ES-I3 (cell line): ENCODE results near the gene DHX35.

Experiments used
- H3K36me3 ChIP-seq: 2 replicates; pipeline ENCODE4 v1.6.1; 2013; ENCODE audit warnings: mild to moderate bottlenecking, low read length, control low read depth, moderate library complexity; ENCODE audit not compliant: insufficient read depth
- H3K4me1 ChIP-seq: 2 replicates; pipeline ENCODE4 v1.6.1; 2013; ENCODE audit warnings: mild to moderate bottlenecking, control low read depth, low read length; ENCODE audit not compliant: insufficient read depth
- H3K9ac ChIP-seq: 2 replicates; pipeline ENCODE4 v1.6.1; 2013; ENCODE audit warnings: low read depth, mild to moderate bottlenecking, low read length, moderate library complexity
- H3K9me3 ChIP-seq: 2 replicates; pipeline ENCODE4 v1.6.1; 2013; ENCODE audit warnings: mild to moderate bottlenecking, low read length, moderate library complexity; ENCODE audit not compliant: control insufficient read depth, insufficient read depth

DHX35 gene

GRCh38 chr20:39038495-39038894 is 76.4 kb downstream of the DHX35 start:
- peaks cover 8% of the 10 kb centered on the region for H3K36me3 ChIP-seq
- no peaks in the 10 kb centered on the region for H3K4me1 ChIP-seq
- no peaks in the 10 kb centered on the region for H3K9me3 ChIP-seq
- no peak overlapping the region for H3K9ac ChIP-seq

GRCh38 chr20:39039261-39039660 is 77.1 kb downstream of the DHX35 start:
- no peaks in the 10 kb centered on the region for H3K4me1 ChIP-seq
- H3K9ac ChIP-seq, result no peak overlapping the region
- H3K36me3 ChIP-seq, result peaks cover 4% of the 10 kb centered on the region
- no peaks in the 10 kb centered on the region for H3K9me3 ChIP-seq

- Histone ChIP-seq H3K36me3 (peaks cover 4% of the 10 kb centered on the region), H3K4me1 (no peaks in the 10 kb centered on the region), H3K9ac (no peak overlapping the region), H3K9me3 (no peaks in the 10 kb centered on the region)
Observed at GRCh38 chr20:39040116-39040515, 78.0 kb downstream of the DHX35 start.

- peaks cover 4% of the 10 kb centered on the region; the same call in 1 of the 2 replicates for H3K36me3 ChIP-seq
- H3K4me1 ChIP-seq, result no peaks in the 10 kb centered on the region
- H3K9ac ChIP-seq, result no peak overlapping the region
- no peaks in the 10 kb centered on the region for H3K9me3 ChIP-seq
Observed at GRCh38 chr20:39041067-39041466, 78.9 kb downstream of the DHX35 start.

- Histone ChIP-seq H3K9me3 (no peaks in the 10 kb centered on the region), H3K36me3 (peaks cover 4% of the 10 kb centered on the region; the same call in 1 of the 2 replicates), H3K4me1 (no peaks in the 10 kb centered on the region), H3K9ac (no peak overlapping the region)
Observed at GRCh38 chr20:39042279-39043150, 80.4 kb downstream of the DHX35 start.

- H3K9me3 ChIP-seq, result no peaks in the 10 kb centered on the region
- H3K36me3 ChIP-seq, result no peaks in the 10 kb centered on the region
- no peak overlapping the region for H3K9ac ChIP-seq
- H3K4me1 ChIP-seq, result no peaks in the 10 kb centered on the region
Observed at GRCh38 chr20:39044501-39044900, 82.4 kb downstream of the DHX35 start.

GRCh38 chr20:39045676-39046075 is 83.5 kb downstream of the DHX35 start:
- Histone ChIP-seq H3K9me3 (no peaks in the 10 kb centered on the region), H3K36me3 (no peaks in the 10 kb centered on the region), H3K4me1 (no peaks in the 10 kb centered on the region), H3K9ac (no peak overlapping the region)

- Histone ChIP-seq H3K36me3 (no peaks in the 10 kb centered on the region), H3K9ac (no peak overlapping the region), H3K9me3 (no peaks in the 10 kb centered on the region), H3K4me1 (no peaks in the 10 kb centered on the region)
Observed at GRCh38 chr20:39047417-39047985, 85.4 kb downstream of the DHX35 start.

GRCh38 chr20:39048000-39048696 is 86.0 kb downstream of the DHX35 start:
- Histone ChIP-seq H3K9me3 (no peaks in the 10 kb centered on the region), H3K9ac (no peak overlapping the region), H3K4me1 (no peaks in the 10 kb centered on the region), H3K36me3 (no peaks in the 10 kb centered on the region)

GRCh38 chr20:39049148-39049547 is 87.0 kb downstream of the DHX35 start:
- Histone ChIP-seq H3K36me3 (no peaks in the 10 kb centered on the region), H3K9me3 (no peaks in the 10 kb centered on the region), H3K4me1 (no peaks in the 10 kb centered on the region), H3K9ac (no peak overlapping the region)

GRCh38 chr20:39049684-39050554 is 87.8 kb downstream of the DHX35 start:
- no peaks in the 10 kb centered on the region for H3K4me1 ChIP-seq
- H3K9ac ChIP-seq, result peak overlapping the region; percentile 77
- H3K36me3 ChIP-seq, result no peaks in the 10 kb centered on the region
- no peaks in the 10 kb centered on the region for H3K9me3 ChIP-seq

GRCh38 chr20:39050555-39050902 is 88.4 kb downstream of the DHX35 start:
- H3K9ac ChIP-seq, result peak overlapping the region; percentile 50; the same call in 1 of the 2 replicates
- H3K36me3 ChIP-seq, result no peaks in the 10 kb centered on the region
- H3K4me1 ChIP-seq, result no peaks in the 10 kb centered on the region
- no peaks in the 10 kb centered on the region for H3K9me3 ChIP-seq

- no peak overlapping the region for H3K9ac ChIP-seq
- H3K36me3 ChIP-seq, result no peaks in the 10 kb centered on the region
- no peaks in the 10 kb centered on the region for H3K9me3 ChIP-seq
- no peaks in the 10 kb centered on the region for H3K4me1 ChIP-seq
Observed at GRCh38 chr20:39052676-39053075, 90.5 kb downstream of the DHX35 start.

GRCh38 chr20:39057143-39057542 is 95.0 kb downstream of the DHX35 start:
- H3K9ac ChIP-seq, result no peak overlapping the region
- no peaks in the 10 kb centered on the region for H3K9me3 ChIP-seq
- H3K4me1 ChIP-seq, result no peaks in the 10 kb centered on the region
- H3K36me3 ChIP-seq, result no peaks in the 10 kb centered on the region
